Measurements from ENCODE around the gene GALNT2. TPM values are rescaled to one million over a fixed set of nuclear protein-coding genes. Genes with fewer than 3 reads are reported as not detected.

The GALNT2 gene
- total and polyA plus RNA-seq, 12 donors = 22.3 to 220 (median 85.7) TPM

DNA sequence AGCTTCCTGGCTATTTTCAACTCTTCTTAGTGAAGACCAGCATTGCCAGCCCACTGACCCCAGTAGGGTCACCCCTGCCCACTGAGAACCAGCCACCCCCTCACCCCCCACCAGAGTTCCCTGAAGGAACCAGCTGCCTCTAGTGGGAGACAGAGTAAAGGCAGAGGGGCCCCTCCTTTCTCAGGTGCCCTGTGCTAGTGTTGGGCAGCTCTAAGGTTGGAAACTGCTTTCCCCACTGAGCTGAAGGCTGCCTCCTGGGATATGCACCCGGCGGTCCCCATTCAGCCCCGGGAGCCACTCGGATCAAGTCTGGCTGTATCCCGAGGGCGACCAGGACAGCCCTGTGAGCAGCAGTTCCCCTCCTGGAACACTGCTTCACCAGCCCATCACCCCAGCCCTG lies 248.1 kb downstream of the GALNT2 start:
- DNase-seq = peak in 1 of 7 donors; percentile 8
- WGBS, 4 donors = 74 to 90% (median 85%) methylated on average over 2 to 6 of the region's 6 CpGs
- Histone ChIP-seq H3K27ac (no peak overlapping the region), H3K36me3 (replicated peaks in 1 of 2) (no peaks in the 10 kb centered on the region), H3K4me3 (no peak overlapping the region), H3K27me3 (no peaks in the 10 kb centered on the region), H3K4me1 (replicated peaks in 1 of 2) (no peaks in the 10 kb centered on the region), H3K9me3 (replicated peaks in 1 of 3) (no peaks in the 10 kb centered on the region)
- TF ChIP-seq CTCF (IDR thresholded peaks at IDR 0.05) = no peak
- TF ChIP-seq POLR2A (IDR thresholded peaks at IDR 0.05) = no peak
- intact Hi-C loops (cut with DNase I) = no loop called here

- WGBS, 4 donors = 87 to 90% (median 88%) methylated on average over 14 to 23 of the region's 23 CpGs
- Histone ChIP-seq H3K9me3 (replicated peaks in 1 of 3) (no peaks in the 10 kb centered on the region), H3K36me3 (replicated peaks in 1 of 2) (no peaks in the 10 kb centered on the region), H3K27me3 (no peaks in the 10 kb centered on the region), H3K27ac (no peak overlapping the region), H3K4me1 (replicated peaks in 1 of 2) (no peaks in the 10 kb centered on the region), H3K4me3 (no peak overlapping the region)
- intact Hi-C loops (cut with DNase I) = no loop called here
- peak in 1 of 7 donors; percentile 9 for DNase-seq
- TF ChIP-seq POLR2A (IDR thresholded peaks at IDR 0.05) = no peak
- no peak for TF ChIP-seq CTCF (IDR thresholded peaks at IDR 0.05)
These were observed 250.1 kb downstream of the GALNT2 start for GRCh38 chr1:230316864-230317745.

DNA sequence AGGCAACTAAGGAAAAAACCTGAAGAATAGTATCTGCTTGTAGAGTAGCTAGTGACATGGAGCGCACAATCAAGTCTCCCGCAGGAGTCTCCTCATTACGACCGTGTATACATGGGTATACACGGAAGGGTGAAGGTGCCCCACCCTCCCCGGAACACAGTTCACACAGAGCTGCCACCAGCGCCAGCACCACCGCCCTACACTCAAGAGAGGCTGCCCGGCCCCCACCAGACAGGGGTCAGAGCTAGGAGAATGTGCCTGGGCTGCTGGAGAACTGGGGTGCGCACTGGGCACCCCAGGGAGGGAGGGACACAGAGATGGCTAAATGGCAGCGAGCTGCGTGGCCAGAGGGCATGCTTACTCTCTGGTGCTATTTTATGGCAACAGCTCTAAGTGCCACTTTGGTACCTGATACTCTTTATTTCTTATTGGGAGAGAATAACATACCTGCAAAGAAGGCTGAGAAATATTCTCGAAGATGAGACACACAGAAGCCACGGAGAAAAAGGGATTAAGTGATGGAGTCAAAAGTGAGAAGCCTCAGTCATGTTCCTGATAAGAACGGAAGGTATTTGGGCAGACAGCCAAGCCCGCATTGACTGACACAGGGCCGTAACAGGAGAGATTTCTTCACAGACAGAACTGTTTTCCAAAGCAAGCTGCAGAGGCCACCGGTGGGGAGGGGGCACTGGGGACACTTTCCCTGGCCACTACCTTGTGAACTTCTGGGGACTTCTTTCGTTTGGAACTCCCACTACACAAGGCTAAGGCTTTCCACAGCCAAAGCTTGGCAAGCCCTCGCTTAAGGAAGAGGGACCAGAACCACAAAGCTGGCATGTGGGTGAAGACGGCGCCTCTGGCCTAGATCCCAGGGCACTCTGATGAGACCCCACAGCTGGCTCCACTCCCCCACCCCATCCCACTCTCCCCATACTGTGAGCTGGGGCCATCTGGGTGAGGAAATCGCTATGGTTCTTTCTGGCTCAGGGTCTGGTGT lies 251.1 kb downstream of the GALNT2 start:
- no peak for TF ChIP-seq POLR2A (IDR thresholded peaks at IDR 0.05)
- no peak for TF ChIP-seq CTCF (IDR thresholded peaks at IDR 0.05)
- Histone ChIP-seq H3K9me3 (replicated peaks in 1 of 3) (no peaks in the 10 kb centered on the region), H3K4me3 (no peak overlapping the region), H3K36me3 (replicated peaks in 1 of 2) (no peaks in the 10 kb centered on the region), H3K4me1 (replicated peaks in 1 of 2) (no peaks in the 10 kb centered on the region), H3K27me3 (no peaks in the 10 kb centered on the region), H3K27ac (no peak overlapping the region)
- intact Hi-C loops (cut with DNase I) = no loop called here
- WGBS, 4 donors = 61 to 68% (median 66%) methylated on average over 21 to 23 of the region's 23 CpGs
- peak in 5 of 7 donors; percentile 43 to 81 (median 75) for DNase-seq

Measured in adrenal gland (tissue), 12 donors.